H1 (cell line): ENCODE results near the gene KCNT1. TPM values are rescaled to one million over a fixed set of nuclear protein-coding genes. Genes with fewer than 3 reads are reported as not detected.

ENCODE experiments used
- CTCF ChIA-PET: fragments of 300-600 bp; sonication (Branson Sonifier 250); formaldehyde crosslinking; loops from one replicate; lab custom pipeline; 2021; ENCODE audit not compliant: partially characterized antibody; lab: Charles Lee
- POLR2A ChIA-PET: fragments of 300-600 bp; sonication (Branson Sonifier 250); formaldehyde crosslinking; loops from one replicate; lab custom pipeline; 2021; ENCODE audit warnings: inconsistent platforms; ENCODE audit not compliant: partially characterized antibody; lab: Charles Lee
- DNase-seq, 2 experiments: peaks; one replicate each; pipeline versions ENCODE4 v3.0.0 to v3.0.0-alpha.2; 2010 to 2022; ENCODE audit warnings: low spot score in 2 of 2, low read depth in 1 of 2, mixed read lengths in 1 of 2
- FAIRE-seq: peaks from 2 replicates; lab custom pipeline; 2011; peaks lifted over from hg19 to GRCh38; lab: Jason Lieb, UNC
- H2AFZ ChIP-seq: 2 replicates; pipeline ENCODE4 v1.8.1; 2012; ENCODE audit warnings: low read length, inconsistent platforms
- H2AK5ac ChIP-seq: 2 replicates; pipeline ENCODE4 v1.6.1; 2013; ENCODE audit warnings: low read depth, low read length
- H2BK120ac ChIP-seq: replicated peaks from 2 replicates; pipeline ENCODE3; 2013; ENCODE audit warnings: low read depth, low read length, inconsistent platforms
- H2BK12ac ChIP-seq: 2 replicates; pipeline ENCODE4 v1.6.1; 2013; ENCODE audit warnings: low read depth, low read length
- H2BK15ac ChIP-seq: 2 replicates; pipeline ENCODE4 v1.6.1; 2013; ENCODE audit warnings: low read length
- H2BK20ac ChIP-seq: 2 replicates; pipeline ENCODE4 v1.6.1; 2013; ENCODE audit warnings: low read length
- H2BK5ac ChIP-seq: 2 replicates; pipeline ENCODE4 v1.6.1; 2013; ENCODE audit warnings: low read depth, low read length
- H3K14ac ChIP-seq: 2 replicates; pipeline ENCODE4 v1.6.1; 2013; ENCODE audit warnings: inconsistent platforms; ENCODE audit not compliant: insufficient read length
- H3K18ac ChIP-seq: 2 replicates; pipeline ENCODE4 v1.6.1; 2013; ENCODE audit warnings: low read length; ENCODE audit errors: extremely low read depth
- H3K23ac ChIP-seq: 2 replicates; pipeline ENCODE4 v1.6.1; 2013; ENCODE audit warnings: inconsistent platforms; ENCODE audit not compliant: insufficient read length
- H3K23me2 ChIP-seq: 2 replicates; pipeline ENCODE4 v1.6.1; 2013; ENCODE audit warnings: low read depth, low read length
- H3K27ac ChIP-seq: 2 replicates; pipeline ENCODE4 v1.6.1; 2011; ENCODE audit warnings: low read depth, low read length, inconsistent platforms
- H3K27me3 ChIP-seq, 4 experiments: replicated peaks in 1 of 4; 1 replicate in 1 of 4; 2 replicates in 3 of 4; pipeline versions ENCODE4 v1.6.1 to v1.8.1; 2011 to 2013; ENCODE audit warnings: low read length in 3 of 4, mild to moderate bottlenecking in 3 of 4, inconsistent platforms in 2 of 4, mixed read lengths in 2 of 4, moderate library complexity in 1 of 4; ENCODE audit not compliant: control insufficient read depth in 3 of 4, insufficient read depth in 3 of 4; ENCODE audit errors: extremely low read depth in 1 of 4
- H3K36me3 ChIP-seq, 4 experiments: 2 replicates each; pipeline versions ENCODE4 v1.6.1 to v1.8.1; 2011 to 2013; ENCODE audit warnings: mild to moderate bottlenecking in 4 of 4, low read length in 3 of 4, moderate library complexity in 2 of 4, control low read depth in 1 of 4, inconsistent platforms in 1 of 4; ENCODE audit not compliant: insufficient read depth in 4 of 4, control insufficient read depth in 2 of 4
- H3K4ac ChIP-seq: replicated peaks from 2 replicates; pipeline ENCODE3; 2013; ENCODE audit warnings: low read length, low read depth, mixed read lengths, inconsistent platforms; ENCODE audit not compliant: insufficient read length
- H3K4me1 ChIP-seq, 4 experiments: replicated peaks in 1 of 4; 1 replicate in 1 of 4; 2 replicates in 3 of 4; pipeline versions ENCODE4 v1.6.1 to v1.8.1; 2011 to 2013; ENCODE audit warnings: low read length in 3 of 4, inconsistent platforms in 2 of 4, mixed read lengths in 1 of 4; ENCODE audit not compliant: insufficient read depth in 4 of 4, control insufficient read depth in 3 of 4
- H3K4me2 ChIP-seq, 2 experiments: 2 replicates each; pipeline versions ENCODE4 v1.6.1 to v1.8.1; 2011 to 2013; ENCODE audit warnings: low read depth in 2 of 2, low read length in 2 of 2, control low read depth in 1 of 2, inconsistent platforms in 1 of 2, mild to moderate bottlenecking in 1 of 2; ENCODE audit not compliant: insufficient read depth in 1 of 2
- H3K4me3 ChIP-seq, 4 experiments: fragments of 200-600, 300-600 bp in 1 of 4; sonication (generic), shearing (Covaris generic), sonication (Bioruptor Twin) in 1 of 4; 2 replicates each; pipeline versions ENCODE4 v1.5.1 to v1.8.1; 2011 to 2016; ENCODE audit warnings: low read length in 4 of 4, low read depth in 3 of 4, control low read depth in 2 of 4, inconsistent platforms in 2 of 4, mild to moderate bottlenecking in 2 of 4, mixed read lengths in 1 of 4, moderate library complexity in 1 of 4; ENCODE audit not compliant: insufficient read depth in 2 of 4; ENCODE audit errors: extremely low read depth in 1 of 4
- H3K56ac ChIP-seq: replicated peaks from 2 replicates; pipeline ENCODE3; 2013; ENCODE audit warnings: low read depth, mild to moderate bottlenecking, mixed read lengths, low read length, inconsistent platforms; ENCODE audit not compliant: insufficient read length
- H3K79me1 ChIP-seq: 2 replicates; pipeline ENCODE4 v1.6.1; 2013; ENCODE audit warnings: low read depth, low read length, control low read depth
- H3K79me2 ChIP-seq, 2 experiments: 2 replicates each; pipeline versions ENCODE4 v1.6.1 to v1.8.1; 2012 to 2013; ENCODE audit warnings: low read length in 2 of 2, mild to moderate bottlenecking in 2 of 2, inconsistent platforms in 1 of 2; ENCODE audit not compliant: insufficient read depth in 2 of 2, control insufficient read depth in 1 of 2
- H3K9ac ChIP-seq, 4 experiments: replicated peaks in 1 of 4; 1 replicate in 1 of 4; 2 replicates in 3 of 4; pipeline versions ENCODE4 v1.6.1 to v1.8.1; 2011 to 2013; ENCODE audit warnings: low read depth in 3 of 4, low read length in 3 of 4, control low read depth in 2 of 4, mild to moderate bottlenecking in 2 of 4, moderate library complexity in 2 of 4, inconsistent platforms in 1 of 4; ENCODE audit errors: extremely low read depth in 1 of 4
- H3K9me3 ChIP-seq, 2 experiments: 2 replicates each; pipeline versions ENCODE4 v1.6.1 to v1.8.1; 2012 to 2013; ENCODE audit warnings: mild to moderate bottlenecking in 2 of 2, moderate library complexity in 2 of 2, control low read depth in 1 of 2, inconsistent platforms in 1 of 2, low read depth in 1 of 2, low read length in 1 of 2, mixed read lengths in 1 of 2; ENCODE audit not compliant: insufficient read depth in 2 of 2
- H4K20me1 ChIP-seq, 2 experiments: replicated peaks in 1 of 2; 2 replicates each; pipeline versions ENCODE3 to v1.8.1; 2011 to 2013; ENCODE audit warnings: inconsistent platforms in 2 of 2, low read length in 2 of 2, mild to moderate bottlenecking in 1 of 2; ENCODE audit not compliant: insufficient read depth in 2 of 2, control insufficient read depth in 1 of 2
- H4K5ac ChIP-seq: 2 replicates; pipeline ENCODE4 v1.6.1; 2013; ENCODE audit warnings: low read length, low read depth, mixed read lengths, inconsistent platforms; ENCODE audit not compliant: insufficient read length
- H4K8ac ChIP-seq: 2 replicates; pipeline ENCODE4 v1.8.0; 2013; ENCODE audit warnings: mild to moderate bottlenecking, moderate library complexity, low read length, inconsistent platforms; ENCODE audit not compliant: insufficient read depth; ENCODE audit errors: extremely low read depth
- H4K91ac ChIP-seq: replicated peaks from 2 replicates; pipeline ENCODE3; 2013; ENCODE audit warnings: low read length, mixed read lengths, inconsistent platforms; ENCODE audit not compliant: insufficient read length
- ASH2L ChIP-seq: fragments of 200-600, 300-600 bp; sonication (generic); IDR thresholded peaks from one replicate; pipeline ENCODE4 v1.7.1; 2017; ENCODE audit warnings: low read length
- BRCA1 ChIP-seq: IDR thresholded peaks from 2 replicates; pipeline ENCODE4 v1.6.1; 2012; ENCODE audit warnings: low read depth, low read length, improper control_type of control experiment
- GABPA ChIP-seq: IDR thresholded peaks from 2 replicates; pipeline ENCODE4 v1.6.1; 2011; ENCODE audit warnings: mild to moderate bottlenecking, low read length, moderate library complexity, borderline replicate concordance; ENCODE audit not compliant: insufficient read depth
- KDM1A ChIP-seq: fragments of 200-600, 300-600 bp; sonication (generic); IDR thresholded peaks from 2 replicates; pipeline ENCODE4 v1.7.1; 2016; ENCODE audit warnings: mild to moderate bottlenecking, low read length, borderline replicate concordance
- KDM4A ChIP-seq: IDR thresholded peaks from one replicate; pipeline ENCODE4 v1.7.1; 2012; ENCODE audit warnings: low read depth, mild to moderate bottlenecking, moderate library complexity, low read length, inconsistent platforms; ENCODE audit not compliant: severe bottlenecking
- KDM5A ChIP-seq: fragments of 200-600 bp; IDR thresholded peaks from 2 replicates; pipeline ENCODE4 v1.7.1; 2012; ENCODE audit warnings: mild to moderate bottlenecking, low read length, inconsistent platforms, mixed read lengths
- NRF1 ChIP-seq: IDR thresholded peaks from 2 replicates; pipeline ENCODE4 v1.6.1; 2011; ENCODE audit warnings: mild to moderate bottlenecking, low read depth, low read length, improper control_type of control experiment
- RXRA ChIP-seq: IDR thresholded peaks from 2 replicates; pipeline ENCODE4 v1.6.1; 2011; ENCODE audit warnings: low read depth, mild to moderate bottlenecking, low read length, moderate library complexity; ENCODE audit not compliant: insufficient read depth
- SIN3A ChIP-seq, 2 experiments: IDR thresholded peaks in 1 of 2; conservative IDR thresholded peaks in 1 of 2; 2 replicates each; pipeline ENCODE4 v1.6.1; 2011 to 2012; ENCODE audit warnings: low read length in 2 of 2, improper control_type of control experiment in 1 of 2, low read depth in 1 of 2, mild to moderate bottlenecking in 1 of 2
- TCF12 ChIP-seq: IDR thresholded peaks from 2 replicates; pipeline ENCODE4 v1.6.1; 2011; ENCODE audit warnings: low read depth, mild to moderate bottlenecking, low read length
- WGBS, 2 experiments: shearing (Covaris generic) in 1 of 2; methylation state at CpG; one replicate each; pipeline versions ENCODE4 v1.1.6 to v1.1.7; 2013 to 2015; ENCODE audit warnings: low lambda C conversion rate in 2 of 2, mixed read lengths in 2 of 2, inconsistent platforms in 1 of 2, low coverage in 1 of 2, missing lambda C conversion rate in 1 of 2; ENCODE audit not compliant: insufficient replicate concordance in 2 of 2, insufficient coverage in 1 of 2, insufficient read length in 1 of 2; ENCODE audit errors: extremely low coverage in 1 of 2, missing lambda C conversion rate in 1 of 2; 5-methylcytosine and 5-hydroxymethylcytosine counted together
- polyA plus RNA-seq, 7 experiments: library from polyadenylated mRNA; depleted of rRNA in 3 of 7; stranded (reverse) in 5 of 7; unstranded in 2 of 7; fragments of >200 nt in 5 of 7; fragments of 200-250 nt in 2 of 7; gene quantifications; 1 replicate in 5 of 7; 2 replicates in 1 of 7; 4 replicates in 1 of 7; pipeline versions ENCODE4 v1.2.1 to v1.2.3, GENCODE V29; 2011 to 2013; ENCODE audit warnings: missing spikeins in 2 of 7, mixed read lengths in 2 of 7
- total RNA-seq: library from RNA; stranded (reverse); fragmentation: NEBNext Ultra II Directional; extraction: Animal tissue kit (Norgen Biotek cat#: 25700); gene quantifications from 2 replicates; pipeline ENCODE4 v1.2.1, GENCODE V29; 2021
- TF ChIP-seq, protein P1 (sequence below): IDR thresholded peaks from 2 replicates; pipeline ENCODE4 v1.6.1; 2012; ENCODE audit warnings: low read length, inconsistent platforms

The KCNT1 gene
- total and polyA plus RNA-seq, 2 of the 8 experiments (the other 6 are each of a cell fraction or from before 2014, with no cell fraction given), result 0.13 to 0.20 TPM

DNA sequence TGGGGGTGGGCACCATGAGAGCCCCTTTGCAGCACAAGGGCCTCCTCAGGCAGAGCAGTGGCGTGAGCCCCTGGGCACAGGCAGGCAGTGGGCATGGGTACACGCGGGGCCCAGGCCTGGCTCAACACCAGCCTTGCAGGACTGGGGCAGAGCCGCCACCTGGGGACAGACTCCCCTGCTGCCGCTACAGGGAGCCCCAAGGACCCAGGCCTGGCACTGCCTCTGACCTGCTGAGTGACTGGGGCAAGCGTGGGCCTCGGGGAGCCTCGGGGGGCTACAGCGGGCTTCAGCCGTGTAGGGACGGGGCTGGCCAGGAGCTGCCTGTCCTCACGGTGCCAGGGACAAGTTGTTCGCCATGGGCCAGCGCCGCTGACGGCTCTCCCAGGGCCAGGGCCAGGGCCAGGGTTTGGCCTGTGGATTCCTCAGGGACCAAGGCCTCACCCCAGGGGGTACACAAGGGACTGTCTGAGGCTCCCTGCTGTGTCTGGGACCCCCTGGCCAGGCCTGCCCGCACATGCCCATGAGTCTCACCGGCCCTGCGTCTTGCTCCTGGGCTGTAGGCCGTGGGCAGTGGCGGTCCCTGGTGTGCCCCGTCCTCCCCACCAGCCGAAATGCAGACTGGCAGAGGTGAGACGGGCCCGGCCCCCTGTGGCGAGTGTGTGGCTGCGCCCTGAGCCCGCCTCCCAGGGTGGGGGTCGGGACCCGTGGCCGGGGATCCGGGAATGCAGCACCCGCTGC lies 42.5 kb downstream of the KCNT1 start:
- no peak overlapping the region; the same call in 1 of the 2 replicates for H2BK12ac ChIP-seq
- H2BK5ac ChIP-seq, result 0 out of 2 replicates have a peak overlapping the region, but pooled peaks have one; percentile 16
- FAIRE-seq, result no peak
- CTCF ChIA-PET, result interaction anchor here (1.0 to 1.9 kb wide), 3 partner anchors 15 to 1073 kb away, joined by 3 to 5 read pairs (median 3); no protein-coding TSS in a partner anchor
- no peaks in the 10 kb centered on the region for H3K23me2 ChIP-seq
- no peak overlapping the region for H4K5ac ChIP-seq
- H3K4me3 ChIP-seq, result no peak overlapping the region
- no peak overlapping the region for H4K8ac ChIP-seq
- no peak overlapping the region for H3K56ac ChIP-seq
- H4K20me1 ChIP-seq, result no peaks in the 10 kb centered on the region
- H3K36me3 ChIP-seq, result no peaks in the 10 kb centered on the region
- H2BK20ac ChIP-seq, result no peak overlapping the region
- H2BK15ac ChIP-seq, result no peak overlapping the region
- no peaks in the 10 kb centered on the region; a peak in 1 of 7 replicates for H3K4me1 ChIP-seq
- WGBS, 2 experiments, result 97% methylated on average over 32 of the region's 33 CpGs; no CpG with 5 or more reads in 1 of the 2 experiments
- no peak overlapping the region for H3K4me2 ChIP-seq
- H3K14ac ChIP-seq, result no peak overlapping the region
- POLR2A ChIA-PET, result no interaction called here
- H4K91ac ChIP-seq, result no peak overlapping the region
- H3K27ac ChIP-seq, result no peak overlapping the region
- no peak overlapping the region for H2AK5ac ChIP-seq
- H3K18ac ChIP-seq, result no peak overlapping the region
- no peak for DNase-seq
- H3K27me3 ChIP-seq, result no peaks in the 10 kb centered on the region
- H3K79me2 ChIP-seq, result no peaks in the 10 kb centered on the region
- no peak overlapping the region for H3K23ac ChIP-seq
- no peak overlapping the region for H3K4ac ChIP-seq
- H3K79me1 ChIP-seq, result no peaks in the 10 kb centered on the region
- H3K9me3 ChIP-seq, result no peaks in the 10 kb centered on the region
- no peak overlapping the region for H3K9ac ChIP-seq
- no peak overlapping the region for H2AFZ ChIP-seq
- no peak overlapping the region for H2BK120ac ChIP-seq
- TF ChIP-seq KDM4A (no peak), ASH2L (no peak), RXRA (no peak), GABPA (no peak), NRF1 (no peak), BRCA1 (no peak), KDM5A (no peak), KDM1A (no peak), SIN3A (conservative IDR thresholded peaks at IDR 0.05 in 1 of 2, IDR thresholded peaks at IDR 0.05 in 1 of 2; ENCODE audit: low read depth in 1 of 2, low read length in 2 of 2) (no peak), TCF12 (no peak)
- TF ChIP-seq, protein P1, sequence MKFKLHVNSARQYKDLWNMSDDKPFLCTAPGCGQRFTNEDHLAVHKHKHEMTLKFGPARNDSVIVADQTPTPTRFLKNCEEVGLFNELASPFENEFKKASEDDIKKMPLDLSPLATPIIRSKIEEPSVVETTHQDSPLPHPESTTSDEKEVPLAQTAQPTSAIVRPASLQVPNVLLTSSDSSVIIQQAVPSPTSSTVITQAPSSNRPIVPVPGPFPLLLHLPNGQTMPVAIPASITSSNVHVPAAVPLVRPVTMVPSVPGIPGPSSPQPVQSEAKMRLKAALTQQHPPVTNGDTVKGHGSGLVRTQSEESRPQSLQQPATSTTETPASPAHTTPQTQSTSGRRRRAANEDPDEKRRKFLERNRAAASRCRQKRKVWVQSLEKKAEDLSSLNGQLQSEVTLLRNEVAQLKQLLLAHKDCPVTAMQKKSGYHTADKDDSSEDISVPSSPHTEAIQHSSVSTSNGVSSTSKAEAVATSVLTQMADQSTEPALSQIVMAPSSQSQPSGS, result no peak
